SK-N-SH treated with all-trans-retinoic acid at 6 μM for 48 hours (cell line): ENCODE data around the gene SGPP1.

Source experiments
- ARNTL ChIP-seq: fragments of 450-650 bp; formaldehyde crosslinking; IDR thresholded peaks from 2 replicates; pipeline ENCODE4 v1.5.0; 2020; ENCODE audit warnings: low read depth, mild to moderate bottlenecking, moderate library complexity, borderline replicate concordance
- ESRRG ChIP-seq: fragments of 250-450 bp; sonication (Bioruptor Pico); IDR thresholded peaks from 2 replicates; pipeline ENCODE4 v1.6.1; 2021; ENCODE audit warnings: mild to moderate bottlenecking
- GLIS3 ChIP-seq: fragments of 250-450 bp; sonication (Bioruptor Pico); IDR thresholded peaks from 2 replicates; pipeline ENCODE4 v1.5.0; 2020; ENCODE audit warnings: mild to moderate bottlenecking, moderate library complexity
- TF ChIP-seq, protein P1 (sequence below): fragments of 250-450 bp; sonication (Bioruptor Pico); IDR thresholded peaks from 2 replicates; pipeline ENCODE4 v1.8.0; 2020; ENCODE audit warnings: mild to moderate bottlenecking, moderate library complexity, borderline replicate concordance
- TF ChIP-seq, protein P2 (sequence below): fragments of 250-450 bp; sonication (Bioruptor Pico); IDR thresholded peaks from 2 replicates; pipeline ENCODE4 v1.5.1; 2020; ENCODE audit warnings: low read depth, mild to moderate bottlenecking, moderate library complexity
- TF ChIP-seq, protein P3 (sequence below): fragments of 250-450 bp; sonication (Bioruptor Pico); IDR thresholded peaks from 2 replicates; pipeline ENCODE4 v1.5.0; 2020; ENCODE audit warnings: mild to moderate bottlenecking, moderate library complexity
- TF ChIP-seq, protein P4 (sequence below): fragments of 250-450 bp; sonication (Bioruptor Pico); IDR thresholded peaks from 2 replicates; pipeline ENCODE4 v1.5.1; 2021; ENCODE audit warnings: mild to moderate bottlenecking, moderate library complexity

DNA sequence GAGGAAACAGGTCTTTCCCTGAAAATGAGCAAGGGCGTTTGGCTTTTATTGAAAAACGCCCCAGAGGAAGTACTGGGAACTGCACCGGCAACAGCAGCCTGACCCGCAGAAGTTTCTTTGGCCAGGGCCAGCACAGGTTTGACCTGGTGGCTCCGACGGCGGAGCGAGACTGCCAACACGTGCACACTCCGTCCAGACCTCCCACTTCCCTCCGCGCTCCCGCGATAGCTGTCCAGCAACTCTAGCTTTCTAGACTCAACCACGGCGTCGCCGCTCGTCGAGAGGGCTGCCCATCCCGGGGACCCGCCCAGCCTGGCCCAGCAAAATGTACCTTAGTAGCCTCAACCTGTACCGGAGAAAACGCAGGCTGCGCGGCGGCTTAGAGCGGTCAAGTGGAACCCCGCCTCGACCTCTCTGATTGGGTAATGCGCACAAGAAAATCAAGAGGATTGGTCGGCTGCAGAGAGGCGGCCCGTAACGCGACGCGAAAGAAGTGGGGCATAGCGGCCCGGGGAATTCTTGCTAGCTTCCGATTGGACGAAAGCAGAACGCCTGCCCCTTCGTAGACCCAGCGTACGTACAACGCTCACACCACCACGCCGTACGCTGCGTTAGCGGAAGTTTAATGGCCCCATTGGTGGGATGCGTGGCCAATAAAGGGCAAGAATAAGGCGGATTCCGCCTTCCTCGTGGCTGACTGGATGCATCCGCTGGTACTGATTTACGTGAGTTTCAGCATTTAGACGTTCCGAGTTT is 86.2 kb downstream of the SGPP1 start, which contains the start of gene WDR89:
- TF ChIP-seq, protein P1, sequence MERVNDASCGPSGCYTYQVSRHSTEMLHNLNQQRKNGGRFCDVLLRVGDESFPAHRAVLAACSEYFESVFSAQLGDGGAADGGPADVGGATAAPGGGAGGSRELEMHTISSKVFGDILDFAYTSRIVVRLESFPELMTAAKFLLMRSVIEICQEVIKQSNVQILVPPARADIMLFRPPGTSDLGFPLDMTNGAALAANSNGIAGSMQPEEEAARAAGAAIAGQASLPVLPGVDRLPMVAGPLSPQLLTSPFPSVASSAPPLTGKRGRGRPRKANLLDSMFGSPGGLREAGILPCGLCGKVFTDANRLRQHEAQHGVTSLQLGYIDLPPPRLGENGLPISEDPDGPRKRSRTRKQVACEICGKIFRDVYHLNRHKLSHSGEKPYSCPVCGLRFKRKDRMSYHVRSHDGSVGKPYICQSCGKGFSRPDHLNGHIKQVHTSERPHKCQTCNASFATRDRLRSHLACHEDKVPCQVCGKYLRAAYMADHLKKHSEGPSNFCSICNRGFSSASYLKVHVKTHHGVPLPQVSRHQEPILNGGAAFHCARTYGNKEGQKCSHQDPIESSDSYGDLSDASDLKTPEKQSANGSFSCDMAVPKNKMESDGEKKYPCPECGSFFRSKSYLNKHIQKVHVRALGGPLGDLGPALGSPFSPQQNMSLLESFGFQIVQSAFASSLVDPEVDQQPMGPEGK (CRISPR knock-in tag): 0 out of 2 replicates have a peak, but pooled peaks have one; percentile 31
- TF ChIP-seq GLIS3 (CRISPR knock-in tag) (no peak), ARNTL (no peak), ESRRG (CRISPR knock-in tag) (no peak)
- TF ChIP-seq, protein P2, sequence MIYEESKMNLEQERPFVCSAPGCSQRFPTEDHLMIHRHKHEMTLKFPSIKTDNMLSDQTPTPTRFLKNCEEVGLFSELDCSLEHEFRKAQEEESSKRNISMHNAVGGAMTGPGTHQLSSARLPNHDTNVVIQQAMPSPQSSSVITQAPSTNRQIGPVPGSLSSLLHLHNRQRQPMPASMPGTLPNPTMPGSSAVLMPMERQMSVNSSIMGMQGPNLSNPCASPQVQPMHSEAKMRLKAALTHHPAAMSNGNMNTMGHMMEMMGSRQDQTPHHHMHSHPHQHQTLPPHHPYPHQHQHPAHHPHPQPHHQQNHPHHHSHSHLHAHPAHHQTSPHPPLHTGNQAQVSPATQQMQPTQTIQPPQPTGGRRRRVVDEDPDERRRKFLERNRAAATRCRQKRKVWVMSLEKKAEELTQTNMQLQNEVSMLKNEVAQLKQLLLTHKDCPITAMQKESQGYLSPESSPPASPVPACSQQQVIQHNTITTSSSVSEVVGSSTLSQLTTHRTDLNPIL (CRISPR knock-in tag): no peak
- TF ChIP-seq, protein P3, sequence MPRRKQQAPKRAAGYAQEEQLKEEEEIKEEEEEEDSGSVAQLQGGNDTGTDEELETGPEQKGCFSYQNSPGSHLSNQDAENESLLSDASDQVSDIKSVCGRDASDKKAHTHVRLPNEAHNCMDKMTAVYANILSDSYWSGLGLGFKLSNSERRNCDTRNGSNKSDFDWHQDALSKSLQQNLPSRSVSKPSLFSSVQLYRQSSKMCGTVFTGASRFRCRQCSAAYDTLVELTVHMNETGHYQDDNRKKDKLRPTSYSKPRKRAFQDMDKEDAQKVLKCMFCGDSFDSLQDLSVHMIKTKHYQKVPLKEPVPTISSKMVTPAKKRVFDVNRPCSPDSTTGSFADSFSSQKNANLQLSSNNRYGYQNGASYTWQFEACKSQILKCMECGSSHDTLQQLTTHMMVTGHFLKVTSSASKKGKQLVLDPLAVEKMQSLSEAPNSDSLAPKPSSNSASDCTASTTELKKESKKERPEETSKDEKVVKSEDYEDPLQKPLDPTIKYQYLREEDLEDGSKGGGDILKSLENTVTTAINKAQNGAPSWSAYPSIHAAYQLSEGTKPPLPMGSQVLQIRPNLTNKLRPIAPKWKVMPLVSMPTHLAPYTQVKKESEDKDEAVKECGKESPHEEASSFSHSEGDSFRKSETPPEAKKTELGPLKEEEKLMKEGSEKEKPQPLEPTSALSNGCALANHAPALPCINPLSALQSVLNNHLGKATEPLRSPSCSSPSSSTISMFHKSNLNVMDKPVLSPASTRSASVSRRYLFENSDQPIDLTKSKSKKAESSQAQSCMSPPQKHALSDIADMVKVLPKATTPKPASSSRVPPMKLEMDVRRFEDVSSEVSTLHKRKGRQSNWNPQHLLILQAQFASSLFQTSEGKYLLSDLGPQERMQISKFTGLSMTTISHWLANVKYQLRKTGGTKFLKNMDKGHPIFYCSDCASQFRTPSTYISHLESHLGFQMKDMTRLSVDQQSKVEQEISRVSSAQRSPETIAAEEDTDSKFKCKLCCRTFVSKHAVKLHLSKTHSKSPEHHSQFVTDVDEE (CRISPR knock-in tag): peak; percentile 24; the same call in 1 of the 2 replicates
- TF ChIP-seq, protein P4, sequence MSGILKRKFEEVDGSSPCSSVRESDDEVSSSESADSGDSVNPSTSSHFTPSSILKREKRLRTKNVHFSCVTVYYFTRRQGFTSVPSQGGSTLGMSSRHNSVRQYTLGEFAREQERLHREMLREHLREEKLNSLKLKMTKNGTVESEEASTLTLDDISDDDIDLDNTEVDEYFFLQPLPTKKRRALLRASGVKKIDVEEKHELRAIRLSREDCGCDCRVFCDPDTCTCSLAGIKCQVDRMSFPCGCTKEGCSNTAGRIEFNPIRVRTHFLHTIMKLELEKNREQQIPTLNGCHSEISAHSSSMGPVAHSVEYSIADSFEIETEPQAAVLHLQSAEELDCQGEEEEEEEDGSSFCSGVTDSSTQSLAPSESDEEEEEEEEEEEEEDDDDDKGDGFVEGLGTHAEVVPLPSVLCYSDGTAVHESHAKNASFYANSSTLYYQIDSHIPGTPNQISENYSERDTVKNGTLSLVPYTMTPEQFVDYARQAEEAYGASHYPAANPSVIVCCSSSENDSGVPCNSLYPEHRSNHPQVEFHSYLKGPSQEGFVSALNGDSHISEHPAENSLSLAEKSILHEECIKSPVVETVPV (CRISPR knock-in tag): no peak
